HG02885 (cell line): ENCODE measurements around the gene TRNAU1AP.

Experiments used
- ATAC-seq: cut with Tn5 transposase; IDR thresholded peaks from one replicate; pipeline ENCODE4 v1.9.1; 2021; ENCODE audit warnings: mild to moderate bottlenecking; ENCODE audit not compliant: unreplicated experiment, poor library complexity

TRNAU1AP gene

DNA sequence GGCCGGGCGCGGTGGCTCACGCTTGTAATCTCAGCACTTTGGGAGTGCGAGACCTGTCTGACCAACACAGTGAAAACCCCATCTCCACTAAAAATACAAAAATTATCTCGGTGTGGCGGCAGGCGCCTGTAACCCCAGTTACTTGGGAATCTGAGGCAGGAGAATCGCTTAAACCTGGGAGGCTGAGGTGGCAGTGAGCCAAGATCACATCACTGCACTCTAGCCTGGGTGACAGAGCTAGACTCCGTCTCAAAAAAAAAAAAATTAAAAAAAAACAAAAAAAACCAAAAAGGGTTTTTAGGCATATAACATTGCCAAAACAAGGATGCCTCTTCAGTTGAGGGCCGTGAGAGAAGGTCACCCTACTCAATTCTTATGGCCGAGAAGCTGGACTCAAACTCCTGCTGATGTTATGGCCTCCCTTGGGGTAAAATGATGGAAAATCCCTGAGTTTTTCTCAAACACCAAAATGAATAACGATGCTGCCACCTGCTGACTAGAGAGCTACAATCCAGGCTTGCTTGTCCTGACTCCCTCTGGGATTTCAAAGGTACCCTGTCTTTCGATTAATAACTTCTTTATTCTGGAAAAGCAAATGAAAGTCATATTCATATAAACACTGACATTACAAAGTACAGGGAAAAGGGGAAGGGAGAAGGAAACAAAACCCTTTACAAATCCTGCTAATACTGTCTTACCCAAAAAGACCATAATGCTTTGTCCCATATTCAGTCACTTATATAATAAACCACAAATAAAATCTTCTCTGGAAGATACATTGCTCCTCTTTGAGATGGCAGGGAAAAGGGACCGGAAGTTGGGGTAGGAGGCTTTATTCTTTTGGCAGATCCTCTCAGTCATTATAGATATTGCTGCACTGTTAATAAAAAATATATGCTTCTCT lies 49.9 kb downstream of the TRNAU1AP start:
- no peak for ATAC-seq

DNA sequence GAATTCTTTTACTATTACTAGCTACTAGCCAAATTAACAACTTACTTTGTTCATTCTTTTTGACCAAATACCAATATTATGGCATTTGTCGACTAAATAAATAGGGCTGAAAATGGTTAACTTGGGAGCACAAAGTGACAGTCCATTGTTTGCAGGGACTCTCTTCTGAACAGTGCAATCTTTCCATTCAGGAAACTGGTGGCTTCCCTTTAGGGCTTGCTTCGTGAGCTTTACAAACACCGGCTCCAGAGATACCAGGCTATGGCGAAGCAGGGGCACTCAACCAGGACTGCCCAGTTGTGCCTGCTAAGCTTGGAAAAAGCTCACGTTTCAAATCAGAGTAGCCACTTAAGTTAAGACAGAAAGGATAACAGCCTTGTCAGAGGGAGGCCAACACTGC lies 51.5 kb downstream of the TRNAU1AP start:
- ATAC-seq = no peak

DNA sequence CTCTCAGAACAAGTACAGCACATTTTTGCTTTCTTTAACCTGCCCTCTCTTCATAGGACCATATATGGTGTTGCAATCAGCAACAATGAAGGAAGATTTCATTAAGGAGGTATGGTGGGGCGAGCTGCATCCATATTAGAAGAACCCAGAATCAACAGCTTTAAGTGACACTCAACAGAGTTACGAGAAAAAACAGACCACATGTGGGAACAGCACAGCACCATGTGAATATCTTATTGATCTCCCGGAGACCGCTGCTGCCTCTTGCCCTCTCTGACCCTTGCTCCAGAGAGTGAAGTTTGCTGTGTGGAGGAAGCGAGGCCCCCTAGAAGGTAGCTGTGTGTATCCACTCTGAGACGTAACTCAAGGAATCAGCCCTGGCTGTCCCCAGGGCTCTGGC lies 52.1 kb downstream of the TRNAU1AP start:
- no peak for ATAC-seq

DNA sequence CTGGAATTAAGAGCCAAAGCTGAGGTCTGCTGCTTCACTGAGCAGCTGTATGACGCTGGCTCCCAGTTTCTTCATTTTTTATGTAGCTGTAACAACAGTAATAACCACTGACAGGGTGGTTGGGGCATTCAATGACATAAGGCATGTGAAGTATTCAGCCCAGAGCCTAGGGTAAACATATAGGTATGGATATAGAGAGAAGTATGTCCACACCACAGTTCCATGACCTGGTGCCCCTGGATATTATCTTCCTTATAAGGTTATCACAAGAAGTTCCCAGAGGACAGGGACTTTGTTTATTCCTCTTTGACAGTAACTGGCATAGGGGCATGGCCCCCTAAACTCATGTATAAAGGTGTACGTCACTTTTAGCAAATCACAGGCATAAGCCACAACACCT lies 53.9 kb downstream of the TRNAU1AP start:
- ATAC-seq = no peak

DNA sequence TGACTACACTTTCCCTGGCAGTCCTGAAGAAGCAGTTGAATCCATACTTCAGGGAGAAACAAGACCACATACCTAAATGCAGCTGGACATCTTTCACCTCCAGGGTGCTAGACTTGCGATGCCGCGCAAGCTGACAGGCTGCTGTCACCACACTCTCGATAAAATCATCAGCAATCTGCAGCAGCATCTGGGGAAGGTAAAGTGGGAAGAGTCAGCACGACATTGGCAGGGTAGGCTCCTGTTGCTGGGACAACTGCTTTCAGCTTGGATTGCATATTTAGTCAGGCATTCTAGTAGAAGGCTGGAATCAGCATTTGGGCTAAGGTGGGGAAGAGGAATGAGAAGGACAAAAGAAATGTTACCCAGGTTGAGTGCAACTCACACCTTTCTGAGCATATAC lies 60.3 kb downstream of the TRNAU1AP start:
- no peak for ATAC-seq
